Measurements from ENCODE around the gene SH3GL3.

GRCh38 chr15:83510001-83510400 is 62.9 kb downstream of the SH3GL3 start:
- TF ChIP-seq POLR2A (IDR thresholded peaks at IDR 0.05; ENCODE audit: low read length) (no peak), GATA1 (IDR thresholded peaks at IDR 0.05; ENCODE audit: low read depth, low read length) (no peak)
